IPS-NIHi7 (cell line): ENCODE data around the gene PLXDC2.

Experiments
- DNase-seq: peaks from one replicate; pipeline ENCODE4 v3.0.0; 2012; ENCODE audit warnings: mixed read lengths; ENCODE audit errors: extremely low spot score

The PLXDC2 gene

GRCh38 chr10:19815731-19816410, 361 bp upstream of the PLXDC2 start:
- peak; percentile 76 for DNase-seq

GRCh38 chr10:19817231-19817933, 1.1 kb downstream of the PLXDC2 start:
- peak; percentile 24 for DNase-seq

- DNase-seq, result no peak
These were observed 2.6 kb downstream of the PLXDC2 start for GRCh38 chr10:19818876-19819275.

- no peak for DNase-seq
These were observed 3.3 kb downstream of the PLXDC2 start for GRCh38 chr10:19819419-19820033.

GRCh38 chr10:19824381-19825342, 8.4 kb downstream of the PLXDC2 start:
- DNase-seq, result no peak

DNA sequence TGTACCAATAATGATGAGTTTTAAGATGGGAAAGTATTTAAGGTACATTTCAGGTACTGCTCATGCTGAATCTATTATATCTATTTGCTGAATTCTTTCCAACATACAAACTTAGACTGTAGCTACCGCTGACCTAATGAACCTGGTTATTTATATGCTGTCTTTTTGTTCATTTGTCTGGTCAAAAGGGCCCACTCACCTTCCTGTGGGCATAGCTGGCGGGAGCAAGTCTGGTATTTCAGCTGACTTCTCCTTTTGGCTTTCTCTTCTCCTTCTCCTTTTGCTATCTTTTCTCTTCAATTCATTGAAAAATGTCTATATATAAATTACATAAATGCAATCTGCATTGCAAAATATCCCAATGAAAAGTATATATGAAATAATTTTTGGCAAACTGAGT, 9.5 kb downstream of the PLXDC2 start:
- DNase-seq, result no peak

DNA sequence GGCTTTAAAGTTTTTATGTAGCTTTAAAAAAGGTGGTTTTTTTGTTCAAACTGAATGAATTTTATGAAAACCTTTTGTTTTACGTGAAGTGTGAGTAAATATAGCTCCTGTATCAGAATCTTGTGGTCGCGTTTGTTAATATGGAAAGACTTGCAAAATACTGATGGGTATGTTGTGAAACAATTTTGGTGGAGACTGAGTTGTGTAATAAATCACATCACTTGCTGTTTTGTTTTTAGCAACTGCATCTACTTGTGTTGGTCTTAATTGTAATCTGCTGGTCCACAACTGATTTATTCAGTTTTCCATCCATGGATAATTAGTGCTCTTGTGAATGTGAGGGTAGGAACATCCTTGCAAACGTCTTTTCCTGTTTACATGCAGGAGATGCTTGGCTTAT, 10.5 kb downstream of the PLXDC2 start:
- no peak for DNase-seq

DNA sequence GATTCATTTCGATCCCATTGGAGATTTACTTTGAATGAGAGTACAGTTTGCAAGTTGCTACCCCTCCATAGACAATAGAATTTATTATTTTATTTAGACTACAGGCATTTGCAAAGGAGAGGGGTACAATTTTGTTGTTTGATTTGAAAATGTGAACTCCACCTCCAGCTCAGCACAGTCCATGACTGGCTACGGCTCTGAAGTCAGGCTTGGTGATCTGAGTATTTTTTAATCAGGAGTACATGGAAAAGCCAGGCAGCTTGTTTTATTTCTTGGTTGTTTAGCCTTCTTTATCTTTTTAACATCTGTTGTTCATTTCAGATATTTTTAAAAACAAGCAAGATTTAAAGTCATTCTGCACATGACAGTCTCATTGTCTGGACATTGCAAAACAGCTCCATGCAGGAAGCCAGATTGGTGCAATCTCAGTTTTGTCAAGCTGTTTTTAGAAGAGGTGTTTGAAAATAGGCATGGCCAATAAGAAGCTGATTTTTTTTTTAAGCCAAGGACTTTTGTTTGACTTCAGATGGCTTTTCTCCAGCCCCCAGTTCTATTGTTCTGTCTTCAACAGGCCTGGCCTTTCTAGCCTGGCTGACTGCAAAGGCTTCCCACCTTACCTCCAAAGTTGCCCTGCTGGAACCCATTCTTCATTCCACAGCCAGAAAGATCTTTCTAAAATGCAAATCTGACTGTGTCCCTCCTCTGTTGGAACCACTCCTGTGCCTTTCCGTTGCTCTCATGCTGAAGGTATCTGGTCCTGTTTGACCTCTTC, 12.2 kb downstream of the PLXDC2 start:
- DNase-seq, result peak; percentile 35

GRCh38 chr10:19832699-19833098, 16.5 kb downstream of the PLXDC2 start:
- DNase-seq, result no peak

- DNase-seq, result peak; percentile 31
These were observed 17.1 kb downstream of the PLXDC2 start for GRCh38 chr10:19833170-19833824.

- DNase-seq, result no peak
These were observed 19.7 kb downstream of the PLXDC2 start for GRCh38 chr10:19835952-19836351.

DNA sequence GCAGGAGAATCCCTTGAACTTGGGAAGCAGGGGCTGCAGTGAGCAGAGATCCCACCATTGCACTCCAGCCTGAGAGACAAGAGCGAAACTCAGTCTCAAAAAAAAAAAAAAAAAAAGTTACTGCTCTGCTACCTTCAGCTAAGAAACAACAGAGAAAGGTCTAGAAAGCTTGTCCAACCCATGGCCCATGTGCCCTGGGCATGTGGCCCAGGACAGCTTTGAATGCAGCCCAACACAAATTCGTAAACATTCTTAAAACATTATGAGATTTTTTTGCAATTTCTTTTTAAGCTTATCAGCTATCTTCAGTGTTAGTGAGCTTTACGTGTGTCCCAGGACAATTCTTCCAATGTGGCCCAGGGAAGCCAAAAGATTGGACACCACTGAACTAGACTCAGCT, 22.9 kb downstream of the PLXDC2 start:
- no peak for DNase-seq

GRCh38 chr10:19839552-19839951, 23.3 kb downstream of the PLXDC2 start:
- DNase-seq, result no peak

DNA sequence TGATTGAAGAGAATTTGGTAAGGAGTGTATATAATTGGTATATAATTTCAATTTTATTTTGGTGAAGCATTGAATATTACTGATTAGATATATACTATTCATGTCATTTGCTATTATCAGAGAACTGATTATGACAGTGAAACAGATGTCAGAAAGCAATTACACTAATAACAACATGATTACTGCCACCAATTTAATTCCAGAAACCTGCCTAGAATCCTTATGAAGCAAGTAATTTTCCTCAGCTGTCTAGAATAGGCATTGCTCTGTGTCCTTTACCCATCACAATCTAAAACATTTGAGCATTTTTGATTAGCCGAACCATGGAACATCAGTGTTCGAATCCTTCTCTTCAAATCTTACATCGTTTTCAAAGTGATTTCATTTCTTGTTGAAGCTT, 24.5 kb downstream of the PLXDC2 start:
- no peak for DNase-seq

DNA sequence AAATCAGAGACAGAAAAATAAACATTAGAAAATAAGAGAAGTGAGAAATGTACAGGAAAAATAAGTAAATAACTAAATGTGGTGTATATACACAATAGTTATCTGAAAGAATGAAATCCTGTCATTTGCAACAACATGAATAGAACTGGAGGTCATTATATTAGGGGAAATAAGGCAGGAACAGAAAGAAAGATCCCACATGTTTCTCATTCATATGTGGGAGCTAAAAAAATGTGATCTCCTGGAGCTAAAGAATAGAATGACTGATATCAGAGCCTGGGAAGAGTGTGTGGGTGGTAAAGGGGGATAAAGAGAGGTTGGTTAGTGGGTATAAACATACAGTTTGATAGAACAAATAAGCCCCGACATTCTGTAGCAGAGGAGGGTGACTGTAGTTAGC, 27.3 kb downstream of the PLXDC2 start:
- no peak for DNase-seq

DNA sequence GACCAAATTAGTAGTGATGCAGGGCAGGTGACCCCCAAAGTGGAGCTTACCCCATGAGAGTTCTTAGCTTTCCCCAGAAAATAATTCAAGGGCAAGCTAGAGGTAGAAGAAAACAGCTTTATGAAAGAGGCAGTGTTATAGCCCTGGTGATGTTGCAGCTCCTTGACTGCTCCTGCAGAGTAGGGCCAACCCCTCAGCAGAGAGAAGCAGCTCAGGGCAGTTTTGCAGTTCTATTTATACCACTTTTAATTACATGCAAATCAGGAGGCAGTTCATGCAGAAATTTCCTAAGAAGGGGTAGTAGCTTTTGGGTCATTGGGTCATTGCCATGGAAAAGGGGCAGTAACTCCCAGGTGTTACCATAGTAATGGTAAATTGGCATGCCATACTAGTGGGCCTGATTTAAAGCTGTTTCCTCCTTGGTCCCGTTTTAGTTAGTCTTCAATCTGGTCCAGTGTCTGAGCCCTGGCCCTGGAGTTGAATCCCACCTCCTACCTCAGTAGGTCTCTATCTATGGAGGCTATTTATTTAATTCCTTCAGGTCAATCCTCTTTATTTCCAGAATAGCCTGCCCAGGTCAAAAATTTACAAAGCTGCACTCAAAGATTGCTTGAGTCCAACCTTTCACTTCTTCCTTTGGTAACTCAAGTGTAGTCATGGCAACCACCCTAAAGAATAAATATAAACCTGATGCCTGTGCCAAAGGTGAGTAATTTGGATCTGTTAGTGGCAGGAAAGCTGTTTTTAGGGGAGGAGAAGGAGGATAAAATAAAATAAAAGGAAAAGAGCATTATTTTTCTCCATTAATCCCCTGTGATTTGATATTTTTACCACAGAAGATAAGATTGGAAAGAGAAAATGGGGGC, 29.5 kb downstream of the PLXDC2 start:
- no peak for DNase-seq

- no peak for DNase-seq
These were observed 31.1 kb downstream of the PLXDC2 start for GRCh38 chr10:19847321-19847720.

GRCh38 chr10:19848226-19848985, 32.2 kb downstream of the PLXDC2 start:
- no peak for DNase-seq

GRCh38 chr10:19853831-19854230, 37.6 kb downstream of the PLXDC2 start:
- DNase-seq, result no peak
